ENCODE measurements around the gene IARS1.

The IARS1 gene

DNA sequence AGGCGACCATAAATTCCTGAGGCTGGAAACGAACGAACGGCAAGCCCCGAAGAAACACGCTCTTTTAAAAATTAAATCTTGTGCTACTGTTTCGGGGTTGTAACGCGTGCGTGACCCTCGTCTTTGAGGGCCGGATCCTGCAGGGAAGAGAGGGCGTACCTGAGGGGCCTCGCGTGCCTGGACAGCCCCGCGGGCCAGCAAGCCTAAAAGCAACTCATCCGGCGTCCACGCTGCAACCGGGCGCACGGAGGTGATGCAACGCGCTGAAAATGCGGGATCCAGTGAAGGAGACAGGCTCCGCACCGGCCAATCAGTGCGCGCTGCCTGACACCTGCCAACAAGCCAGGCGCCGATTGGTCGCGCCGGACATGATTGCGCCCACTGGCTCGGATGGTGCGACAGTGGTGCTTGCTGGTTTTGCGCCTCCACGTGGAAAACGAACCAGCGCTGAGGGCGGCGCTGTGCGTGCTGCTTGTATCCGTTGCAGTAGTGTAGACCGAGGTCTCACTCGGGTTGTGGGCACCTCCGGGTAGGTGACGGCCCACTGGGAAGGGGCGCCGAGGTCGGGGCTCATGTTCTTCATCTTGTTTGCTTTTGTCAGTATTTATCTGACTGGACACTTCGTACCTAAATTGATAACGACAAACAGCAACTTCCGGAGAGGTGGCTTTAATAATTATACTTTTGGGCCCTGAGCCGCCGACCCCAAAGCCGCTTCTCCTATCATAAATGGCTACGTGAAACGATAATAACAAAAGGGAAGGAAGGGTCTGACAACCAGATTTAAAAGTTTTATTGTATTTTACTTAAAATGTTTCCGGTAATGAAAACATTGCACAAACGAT is at the start of gene IARS1:
TSS of gene IARS1 (minus strand) at position 246 of the 845 bp plus-strand sequence. CDS start 4,278 bp downstream, outside the sequence.
- DNase-seq (ENCODE audit: low spot score) = peak; percentile 93
- TF ChIP-seq, protein P1, sequence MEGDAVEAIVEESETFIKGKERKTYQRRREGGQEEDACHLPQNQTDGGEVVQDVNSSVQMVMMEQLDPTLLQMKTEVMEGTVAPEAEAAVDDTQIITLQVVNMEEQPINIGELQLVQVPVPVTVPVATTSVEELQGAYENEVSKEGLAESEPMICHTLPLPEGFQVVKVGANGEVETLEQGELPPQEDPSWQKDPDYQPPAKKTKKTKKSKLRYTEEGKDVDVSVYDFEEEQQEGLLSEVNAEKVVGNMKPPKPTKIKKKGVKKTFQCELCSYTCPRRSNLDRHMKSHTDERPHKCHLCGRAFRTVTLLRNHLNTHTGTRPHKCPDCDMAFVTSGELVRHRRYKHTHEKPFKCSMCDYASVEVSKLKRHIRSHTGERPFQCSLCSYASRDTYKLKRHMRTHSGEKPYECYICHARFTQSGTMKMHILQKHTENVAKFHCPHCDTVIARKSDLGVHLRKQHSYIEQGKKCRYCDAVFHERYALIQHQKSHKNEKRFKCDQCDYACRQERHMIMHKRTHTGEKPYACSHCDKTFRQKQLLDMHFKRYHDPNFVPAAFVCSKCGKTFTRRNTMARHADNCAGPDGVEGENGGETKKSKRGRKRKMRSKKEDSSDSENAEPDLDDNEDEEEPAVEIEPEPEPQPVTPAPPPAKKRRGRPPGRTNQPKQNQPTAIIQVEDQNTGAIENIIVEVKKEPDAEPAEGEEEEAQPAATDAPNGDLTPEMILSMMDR (IDR thresholded peaks at IDR 0.05; ENCODE audit: extremely low read depth, missing control alignments) = peak; percentile 38

DNA sequence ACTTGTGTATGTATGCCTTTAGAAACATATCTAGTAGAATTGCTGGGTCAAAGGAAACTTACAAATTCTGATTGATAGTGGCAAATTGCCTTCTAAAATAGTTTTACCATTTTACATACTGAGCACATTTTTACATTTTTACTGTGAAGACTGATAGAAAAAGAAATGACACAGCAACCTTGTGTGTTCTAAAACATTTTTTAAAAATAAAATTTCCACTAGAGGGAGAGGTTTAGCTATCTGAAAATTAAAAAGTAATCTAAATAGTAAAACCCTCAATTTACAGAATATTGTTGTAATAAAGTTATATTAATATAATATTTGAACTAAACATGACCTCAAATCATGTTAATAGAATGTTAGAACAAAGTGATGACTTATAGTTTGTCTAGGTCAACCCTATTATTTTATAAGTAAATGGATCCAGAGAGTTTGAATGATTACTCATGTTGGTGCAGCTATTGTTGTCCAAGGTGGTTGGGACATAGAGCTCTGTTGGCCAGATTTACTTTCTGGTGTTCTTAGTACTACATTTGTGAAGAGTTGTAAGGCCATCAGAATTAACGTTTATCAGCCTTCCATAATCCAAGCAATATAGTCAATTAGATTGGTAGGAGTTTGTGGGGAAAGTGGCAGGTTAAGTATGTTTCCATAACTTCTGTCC is 49.5 kb upstream of the IARS1 start:
- DNase-seq (ENCODE audit: low spot score) = no peak
- TF ChIP-seq, protein P1 (IDR thresholded peaks at IDR 0.05; ENCODE audit: extremely low read depth, missing control alignments) = no peak

GRCh38 chr9:92341578-92341977 is 48.1 kb upstream of the IARS1 start:
- no peak for DNase-seq (ENCODE audit: low spot score)
- TF ChIP-seq, protein P1 (IDR thresholded peaks at IDR 0.05; ENCODE audit: extremely low read depth, missing control alignments) = no peak

- TF ChIP-seq, protein P1 (IDR thresholded peaks at IDR 0.05; ENCODE audit: extremely low read depth, missing control alignments) = no peak
- no peak for DNase-seq (ENCODE audit: low spot score)
Observed at GRCh38 chr9:92333282-92333634, 39.8 kb upstream of the IARS1 start.

GRCh38 chr9:92332577-92333281 is 39.2 kb upstream of the IARS1 start:
- no peak for DNase-seq (ENCODE audit: low spot score)
- TF ChIP-seq, protein P1 (IDR thresholded peaks at IDR 0.05; ENCODE audit: extremely low read depth, missing control alignments) = no peak

- TF ChIP-seq, protein P1 (IDR thresholded peaks at IDR 0.05; ENCODE audit: extremely low read depth, missing control alignments) = no peak
- DNase-seq (ENCODE audit: low spot score) = peak; percentile 20
Observed at GRCh38 chr9:92328225-92328624, 34.7 kb upstream of the IARS1 start.

Data from GM20000 (cell line).